G401 (cell line): ENCODE measurements around the gene AVL9. TPM values are rescaled to one million over a fixed set of nuclear protein-coding genes. Genes with fewer than 3 reads are reported as not detected.

Source experiments
- DNase-seq: peaks from one replicate; pipeline ENCODE4 v3.0.0-alpha.2; 2015; ENCODE audit warnings: low spot score
- in situ Hi-C: cut with HindIII; loops from 2 replicates; pipeline ENCODE4 v1.10.0; 2016; ENCODE audit warnings: low sequenced_read_pairs, mixed read lengths
- total RNA-seq: library from RNA; depleted of rRNA; stranded (reverse); fragments of >200 nt; shearing (Covaris generic); gene quantifications from 2 replicates; pipeline ENCODE4 v1.2.3, GENCODE V29; 2014

The AVL9 gene
- total RNA-seq, 1 experiment from 2014 or later: 41.9 TPM

DNA sequence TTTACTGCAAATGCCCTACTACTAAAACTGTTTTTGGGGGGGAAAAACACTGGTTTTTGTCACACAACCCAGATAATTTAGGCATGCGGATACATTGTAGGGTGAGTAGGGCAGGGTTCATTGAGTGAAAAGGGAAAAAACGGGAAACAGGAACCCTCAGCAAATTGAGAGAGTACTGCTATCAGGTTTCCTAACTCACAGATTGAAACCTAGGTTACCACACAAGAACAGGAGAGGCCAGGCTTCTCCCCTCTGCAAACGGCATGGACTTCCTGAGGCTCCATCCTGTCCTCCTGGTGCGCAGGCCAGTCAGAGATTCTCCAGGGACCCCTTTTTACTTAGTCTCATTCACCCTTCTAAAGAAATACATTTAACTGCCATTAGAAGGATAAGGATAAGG, 30.6 kb downstream of the AVL9 start:
- in situ Hi-C loops: no loop called here
- DNase-seq: no peak

DNA sequence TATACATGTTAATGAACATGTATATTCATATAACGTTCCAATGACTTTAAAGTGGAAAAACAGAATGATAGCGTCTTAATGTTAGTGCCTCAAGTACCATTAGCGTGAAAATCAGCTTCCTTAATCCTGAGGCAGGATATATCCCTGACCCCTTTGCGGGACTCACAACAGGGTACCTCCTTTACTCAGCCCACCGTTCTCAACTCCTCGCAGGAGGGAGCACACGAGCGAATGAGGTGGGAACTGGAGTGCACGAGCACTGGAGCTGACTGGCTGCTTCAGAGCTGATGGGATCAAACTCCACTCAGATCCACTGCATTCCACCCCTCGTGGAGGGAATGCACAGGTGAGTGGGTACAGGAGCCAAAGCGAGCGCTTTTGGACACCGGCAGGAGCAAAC, 36.1 kb downstream of the AVL9 start:
- DNase-seq: no peak
- in situ Hi-C loops: no loop called here

DNA sequence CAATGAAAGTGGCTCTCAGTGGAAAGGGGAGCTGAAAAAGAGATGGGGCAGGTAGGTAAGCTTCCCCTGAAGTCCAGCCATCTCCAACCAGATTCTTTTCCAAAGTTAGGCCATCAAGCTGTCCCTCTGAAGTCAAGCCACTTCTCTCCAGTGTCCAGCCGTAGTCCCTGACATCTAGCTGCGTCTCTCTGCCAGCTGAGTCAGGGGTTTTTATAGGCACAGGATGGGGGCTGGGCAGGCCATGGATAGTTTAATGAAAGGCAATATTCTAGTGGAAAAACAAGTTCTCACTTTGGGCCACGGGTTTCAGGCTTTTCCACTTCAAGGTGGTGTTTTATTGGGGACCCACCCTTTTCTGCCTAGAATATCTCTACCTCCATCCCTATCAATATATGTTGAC, 36.8 kb downstream of the AVL9 start:
- in situ Hi-C loops: no loop called here
- no peak for DNase-seq

DNA sequence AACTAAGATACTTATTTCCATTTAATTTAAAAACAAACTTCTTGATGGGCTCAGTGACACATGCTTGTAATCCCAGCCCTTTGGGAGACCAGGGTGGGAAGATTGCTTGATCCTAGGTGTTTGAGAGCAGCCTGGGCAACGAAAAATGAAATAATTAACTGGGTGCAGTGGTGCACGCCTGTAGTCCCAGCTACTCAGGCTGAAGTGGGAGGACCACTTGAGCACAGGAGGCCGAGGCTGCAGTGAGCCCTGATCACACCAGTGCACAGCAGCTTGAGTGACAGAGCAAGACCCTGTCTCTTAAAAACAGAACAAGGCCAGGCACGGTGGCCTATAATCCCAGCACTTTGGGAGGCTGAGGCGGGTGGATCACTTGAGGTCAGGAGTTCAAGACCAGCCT, 37.4 kb downstream of the AVL9 start:
- in situ Hi-C loops: no loop called here
- no peak for DNase-seq

DNA sequence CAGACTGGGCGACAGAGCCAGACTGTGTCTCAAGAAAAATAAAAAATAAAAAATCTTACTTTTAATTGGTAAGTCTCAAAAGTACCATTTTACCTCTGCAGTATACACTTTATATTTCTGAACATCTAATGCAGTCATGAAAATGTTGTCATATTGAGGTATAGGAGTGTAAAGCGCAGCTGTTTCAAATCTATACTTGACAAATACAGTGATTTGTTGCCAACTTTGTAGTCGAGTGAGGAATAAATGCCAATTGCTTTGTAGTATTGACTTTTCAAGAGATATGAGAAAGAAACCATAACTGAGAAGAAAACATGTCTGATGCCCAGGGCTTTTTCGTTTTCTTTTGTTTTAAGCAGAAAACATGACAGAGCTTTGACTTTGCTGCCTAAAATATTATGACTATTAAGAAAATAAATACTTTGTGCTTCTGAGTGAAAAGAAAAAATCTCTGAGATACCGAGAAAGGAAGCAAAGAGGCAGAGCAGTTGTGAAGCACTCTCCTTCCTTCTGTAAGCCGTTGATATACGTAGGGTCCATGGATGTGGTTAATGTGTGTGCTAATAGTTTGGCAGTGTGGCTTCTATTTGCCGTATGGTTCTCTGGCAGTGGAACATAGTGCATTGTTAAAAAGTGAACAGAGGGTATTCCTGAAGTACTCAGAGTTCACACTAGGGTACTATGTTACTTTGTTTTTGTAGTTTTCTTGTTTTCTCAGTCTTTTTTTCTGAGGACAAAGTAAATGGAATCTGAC, 38.2 kb downstream of the AVL9 start:
- in situ Hi-C loops: no loop called here
- DNase-seq: no peak

DNA sequence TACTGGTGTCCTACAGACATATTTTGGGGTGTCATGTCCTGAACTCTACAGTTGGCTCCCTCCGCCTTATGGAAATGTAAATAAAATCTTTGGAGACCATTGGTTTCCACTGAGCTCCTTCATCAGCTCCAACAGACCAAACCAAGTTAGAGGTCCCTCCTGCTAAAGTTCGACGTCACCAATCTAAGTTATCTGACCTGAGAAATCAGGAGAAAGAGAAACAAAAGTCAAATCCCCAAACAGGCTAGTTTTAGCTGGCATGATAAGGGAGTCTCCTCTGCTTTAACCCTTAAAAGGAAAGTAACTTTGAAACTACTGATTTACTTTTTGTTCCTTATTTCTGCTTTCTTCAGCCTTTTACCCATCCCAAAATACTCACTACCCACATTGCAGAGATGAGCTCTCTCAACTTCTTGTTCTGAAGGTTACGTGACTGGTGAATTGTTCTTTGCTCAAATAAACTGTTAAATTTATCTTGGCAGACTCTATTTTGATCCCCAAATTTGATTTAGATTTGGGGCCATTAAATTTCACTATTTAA, 39.9 kb downstream of the AVL9 start:
- in situ Hi-C loops: no loop called here
- DNase-seq: no peak

DNA sequence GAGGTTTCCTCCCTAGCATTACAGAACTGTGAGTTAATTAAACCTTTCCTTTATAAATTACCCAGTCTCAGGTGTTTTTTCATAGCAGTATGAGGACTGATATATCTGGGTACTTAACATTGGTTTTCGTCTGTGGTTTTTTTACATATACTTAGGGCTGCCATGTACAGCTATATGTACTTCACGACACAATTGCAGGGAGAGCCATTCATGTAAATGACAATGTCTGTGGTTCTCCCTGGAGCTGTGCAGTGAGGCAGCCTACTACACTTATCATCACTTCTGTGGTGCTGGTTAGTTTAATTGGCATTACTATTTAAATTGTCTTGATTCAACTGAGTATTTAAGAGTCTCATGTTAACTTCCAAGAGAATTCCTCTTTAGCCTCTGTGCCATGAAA, 40.7 kb downstream of the AVL9 start:
- in situ Hi-C loops: no loop called here
- DNase-seq: no peak

DNA sequence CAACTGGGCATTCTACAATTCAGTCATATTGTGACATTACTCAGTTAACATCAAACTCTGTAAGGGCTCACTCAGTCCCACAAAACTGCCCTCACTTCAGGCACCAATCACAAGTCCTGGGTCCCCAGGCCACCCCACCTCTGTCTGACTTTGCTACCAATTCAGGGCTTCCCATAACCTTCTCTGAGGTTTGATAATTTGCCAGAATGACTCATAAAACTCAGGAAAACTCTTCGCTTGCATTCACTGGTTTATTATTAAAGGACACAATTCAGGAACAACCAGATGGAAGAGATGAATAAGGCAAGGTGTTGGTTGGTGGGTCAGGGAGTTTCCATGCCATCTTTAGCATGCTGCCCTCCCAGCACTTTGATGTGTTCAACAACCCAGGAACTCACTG, 41.3 kb downstream of the AVL9 start:
- in situ Hi-C loops: no loop called here
- no peak for DNase-seq

DNA sequence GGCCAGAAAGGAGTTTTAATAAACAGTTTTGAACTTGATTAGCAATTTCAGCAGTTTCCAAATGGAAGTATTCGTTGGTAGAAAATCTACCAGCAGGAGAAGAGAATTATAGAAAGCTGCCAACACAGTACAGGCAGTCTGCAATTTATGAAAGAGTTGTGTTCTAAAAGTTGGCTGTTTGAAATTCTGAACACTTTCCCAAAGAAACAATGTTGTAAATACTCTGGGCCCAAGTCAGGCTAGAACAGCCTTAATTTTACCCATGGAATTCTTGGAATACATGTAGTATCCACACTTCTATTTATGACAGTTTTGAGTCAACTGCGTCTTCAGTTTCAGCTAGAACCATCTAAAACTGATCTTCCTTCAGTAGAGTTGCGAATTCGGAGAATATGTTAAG, 42.5 kb downstream of the AVL9 start:
- in situ Hi-C loops: no loop called here

DNA sequence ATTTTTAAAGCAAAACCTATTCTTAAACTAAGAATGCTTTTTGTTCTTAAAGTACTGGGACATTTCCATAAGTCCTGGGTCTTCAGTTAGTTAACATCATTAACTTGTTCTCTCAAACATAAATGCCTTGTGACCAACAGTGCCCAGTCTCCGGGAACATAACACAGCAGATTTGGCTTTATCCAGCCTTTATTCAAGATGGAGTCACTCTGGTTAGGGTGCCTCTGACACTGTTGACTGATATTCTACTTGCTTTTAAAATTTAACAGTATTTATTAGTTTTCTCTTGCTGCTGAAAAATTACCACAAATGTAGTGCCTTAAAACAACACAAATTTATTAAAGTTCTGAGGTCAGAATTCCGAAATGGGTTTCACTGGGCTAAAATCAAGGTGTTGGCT, 44.1 kb downstream of the AVL9 start:
- DNase-seq: no peak
- in situ Hi-C loops: no loop called here

More for the DNA sequence above, 42.5 kb downstream of the AVL9 start:
- DNase-seq: no peak

DNA sequence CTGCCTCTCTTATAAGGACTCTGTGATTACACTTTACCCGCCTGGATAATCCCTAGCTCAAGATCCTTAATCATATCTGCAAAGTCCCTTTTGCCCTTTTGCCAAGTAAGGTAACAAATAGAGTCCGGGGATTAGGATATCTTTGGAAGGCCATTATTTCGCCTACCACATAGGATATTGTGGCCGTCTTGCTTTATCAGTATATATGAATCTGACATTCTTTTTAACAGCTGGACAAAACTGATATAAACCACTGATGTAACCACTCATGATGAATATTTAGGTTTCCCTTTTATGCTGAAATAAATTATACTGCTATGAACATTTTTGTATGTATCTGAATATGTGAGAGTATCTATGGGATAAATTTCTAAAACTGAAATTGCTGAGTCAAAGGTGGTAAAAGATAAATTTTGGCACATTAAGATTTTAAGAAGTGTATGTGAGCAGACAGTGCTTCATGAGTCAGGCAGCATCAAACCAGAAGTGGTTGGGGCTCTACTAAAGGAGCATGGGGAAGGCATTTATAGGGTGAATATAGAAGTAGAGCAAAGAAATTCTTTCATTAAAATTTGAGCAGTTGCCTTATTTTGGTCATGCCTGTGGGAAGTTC, 44.7 kb downstream of the AVL9 start:
- in situ Hi-C loops: no loop called here
- no peak for DNase-seq

DNA sequence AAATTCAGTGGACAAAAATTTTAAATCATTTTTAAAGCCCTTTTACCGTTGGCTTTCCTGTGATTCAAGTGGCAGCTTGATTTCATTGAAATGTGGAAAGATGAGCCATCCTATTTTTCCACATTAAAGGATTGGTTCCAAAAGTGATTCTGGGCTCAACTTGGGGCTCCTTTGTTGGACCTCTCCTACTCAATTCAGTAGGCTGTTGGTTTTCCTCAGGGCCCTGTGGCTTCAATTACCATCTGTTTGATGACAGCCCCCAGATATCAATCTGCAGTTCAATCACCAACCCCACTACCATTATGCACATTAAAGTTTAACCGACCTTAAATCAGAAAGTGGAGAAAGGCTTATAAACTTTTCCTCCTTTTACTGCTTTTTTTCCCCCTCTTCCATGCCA, 47.3 kb downstream of the AVL9 start:
- no peak for DNase-seq
- in situ Hi-C loops: no loop called here

DNA sequence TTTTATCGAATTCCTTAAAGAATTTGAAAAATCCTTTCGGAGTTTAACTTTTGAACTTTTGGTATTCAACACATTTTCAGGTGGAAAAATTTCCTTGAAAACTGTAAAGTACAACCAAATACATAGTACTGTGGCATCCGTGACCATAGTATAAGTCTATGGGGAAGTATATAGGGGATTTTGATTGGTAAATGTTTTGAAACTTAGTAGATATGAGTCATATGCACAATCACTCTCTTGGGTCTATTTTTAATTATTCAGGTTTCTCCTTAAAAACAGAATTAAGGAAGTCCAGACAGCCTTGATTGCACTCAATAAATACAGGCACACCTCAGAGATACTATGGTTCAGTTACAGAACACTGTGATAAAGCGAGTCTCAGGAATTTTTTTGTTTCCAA, 64.2 kb downstream of the AVL9 start:
- DNase-seq: no peak
- in situ Hi-C loops: no loop called here

DNA sequence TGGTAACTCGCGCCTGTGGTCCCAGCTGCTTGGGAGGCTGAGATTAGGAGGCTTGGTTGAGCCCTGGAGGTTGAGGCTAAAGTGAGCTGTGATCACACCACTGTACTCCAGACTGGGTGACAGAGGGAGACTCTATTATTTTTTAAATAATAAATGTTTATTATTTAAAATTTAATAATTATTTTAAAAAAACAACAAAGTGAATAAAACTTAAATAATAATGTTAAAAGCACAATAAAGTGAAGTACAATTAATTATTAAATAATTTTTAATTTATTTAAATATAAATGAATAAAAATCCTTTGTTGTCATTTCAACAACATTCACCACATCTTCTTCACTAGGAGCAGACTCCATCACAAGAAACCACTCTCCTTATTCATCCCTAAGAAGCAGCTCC, 64.8 kb downstream of the AVL9 start:
- no peak for DNase-seq
- in situ Hi-C loops: no loop called here

DNA sequence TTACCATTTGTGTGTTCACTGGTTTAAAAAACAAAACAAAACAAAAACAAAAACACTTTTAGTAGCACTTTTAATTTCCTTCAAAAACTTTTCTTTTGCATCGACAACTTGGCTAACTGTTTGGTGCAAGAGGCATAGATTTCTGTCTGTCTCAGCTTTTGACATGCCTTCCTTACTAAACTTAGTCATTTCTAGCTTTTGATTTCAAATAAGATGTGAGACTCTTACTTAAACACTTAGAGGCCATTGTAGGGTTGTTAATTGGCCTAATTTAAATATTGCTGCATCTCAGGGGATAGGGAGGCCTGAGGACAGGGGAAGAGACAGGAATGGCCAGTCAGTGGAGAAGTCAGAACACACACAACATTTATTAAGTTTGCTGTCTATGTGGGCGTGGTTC, 66.3 kb downstream of the AVL9 start:
- DNase-seq: no peak
- in situ Hi-C loops: no loop called here

DNA sequence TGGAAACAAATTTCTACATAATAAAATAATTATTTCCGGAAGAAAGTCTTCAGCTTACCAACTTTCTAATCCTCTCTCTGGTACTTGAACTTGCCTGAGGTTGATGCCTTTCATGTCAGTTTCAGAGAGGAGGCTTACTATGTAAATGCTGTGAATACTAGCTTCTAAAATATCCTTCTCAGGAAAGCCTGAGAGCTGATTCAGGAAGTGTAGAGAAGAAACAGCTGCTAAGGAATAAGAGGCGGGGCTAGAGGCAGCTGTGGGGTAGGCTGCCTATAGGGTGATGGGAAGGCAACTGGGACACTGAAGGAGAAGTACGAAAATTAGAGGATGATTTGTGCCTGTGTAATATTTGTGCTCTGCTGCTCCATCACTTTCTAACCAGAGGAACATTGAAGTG, 69.3 kb downstream of the AVL9 start:
- DNase-seq: no peak
- in situ Hi-C loops: no loop called here

DNA sequence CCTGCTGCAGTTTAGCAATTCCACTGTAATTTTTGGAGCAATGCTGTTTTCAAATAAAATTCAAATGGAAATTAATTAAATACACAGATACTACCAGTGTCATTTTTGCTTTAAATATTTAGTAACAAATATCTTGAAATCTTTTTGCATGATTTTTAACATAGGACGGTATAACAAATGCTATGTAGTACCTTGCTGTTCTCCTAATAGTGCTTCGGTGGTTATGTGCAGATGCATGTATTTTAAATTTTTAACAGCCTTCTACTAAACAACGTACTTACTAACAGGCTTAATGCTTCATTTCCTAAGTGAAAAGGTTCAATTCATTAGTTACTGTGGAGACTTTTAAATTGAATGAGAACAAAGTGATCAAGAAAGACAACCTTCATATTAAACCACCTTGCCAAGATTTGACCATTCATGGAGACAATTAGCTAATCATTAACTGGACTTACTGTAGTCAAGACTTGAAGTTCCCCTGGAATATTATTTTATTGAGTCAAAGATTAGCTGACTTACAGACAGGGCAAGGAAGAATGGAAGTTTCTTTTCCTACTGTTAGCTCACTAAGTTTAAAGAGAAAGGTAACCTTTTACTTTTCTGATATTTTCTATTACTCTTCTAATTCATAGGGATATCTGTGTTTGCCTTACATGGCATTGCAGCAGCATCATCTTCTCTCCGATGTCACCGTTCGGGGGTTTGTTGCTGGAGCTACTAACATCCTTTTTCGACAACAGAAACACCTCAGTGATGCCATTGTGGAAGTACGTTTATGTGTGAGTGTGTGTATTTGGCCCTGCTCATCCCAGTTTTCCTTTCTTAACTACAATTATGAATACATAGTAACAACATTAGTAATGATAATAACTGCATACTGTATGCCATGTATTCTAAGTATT, 74.3 kb downstream of the AVL9 start:
- no peak for DNase-seq
- in situ Hi-C loops: no loop called here

DNA sequence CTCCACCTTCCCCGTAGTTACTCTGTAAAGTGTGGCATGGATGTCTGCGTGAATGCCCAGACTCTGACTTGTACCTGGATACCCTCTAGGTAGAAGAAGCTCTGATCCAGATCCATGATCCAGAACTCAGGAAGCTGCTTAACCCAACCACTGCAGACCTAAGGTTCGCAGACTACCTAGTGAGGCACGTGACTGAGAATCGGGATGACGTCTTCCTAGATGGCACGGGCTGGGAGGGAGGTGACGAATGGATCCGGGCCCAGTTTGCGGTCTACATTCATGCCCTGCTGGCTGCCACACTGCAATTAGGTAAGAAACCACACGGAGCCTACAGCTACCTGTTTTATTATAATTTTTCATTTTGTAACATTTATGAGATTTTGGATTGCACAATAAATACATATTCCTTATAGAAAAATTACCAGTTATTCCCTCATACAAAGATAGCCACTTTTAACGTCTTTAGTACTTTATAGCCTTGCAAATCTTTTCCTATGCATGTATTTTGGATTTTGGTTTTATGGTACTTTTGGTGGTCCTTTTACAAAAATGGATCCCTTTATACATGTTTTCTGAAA, 77.9 kb downstream of the AVL9 start:
- in situ Hi-C loops: no loop called here
- DNase-seq: no peak

DNA sequence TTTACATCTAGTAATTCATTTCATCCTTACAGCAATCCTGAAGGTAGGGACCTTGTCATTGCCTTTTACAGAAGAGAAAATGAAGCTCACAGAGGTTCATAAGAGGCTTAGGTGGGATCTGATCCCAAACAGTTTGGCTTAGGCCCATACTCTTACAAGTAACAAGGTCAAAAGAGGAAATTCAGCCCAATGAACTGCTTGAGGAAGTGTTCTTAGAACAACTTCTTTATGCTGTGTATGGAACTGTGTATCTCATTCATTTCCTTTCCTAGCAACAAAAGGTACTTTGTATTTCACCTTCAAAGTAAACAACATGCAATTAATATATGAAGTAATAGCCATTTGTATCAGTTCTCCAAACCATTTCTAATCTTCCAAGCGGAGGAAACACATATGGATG, 79.3 kb downstream of the AVL9 start:
- no peak for DNase-seq

DNA sequence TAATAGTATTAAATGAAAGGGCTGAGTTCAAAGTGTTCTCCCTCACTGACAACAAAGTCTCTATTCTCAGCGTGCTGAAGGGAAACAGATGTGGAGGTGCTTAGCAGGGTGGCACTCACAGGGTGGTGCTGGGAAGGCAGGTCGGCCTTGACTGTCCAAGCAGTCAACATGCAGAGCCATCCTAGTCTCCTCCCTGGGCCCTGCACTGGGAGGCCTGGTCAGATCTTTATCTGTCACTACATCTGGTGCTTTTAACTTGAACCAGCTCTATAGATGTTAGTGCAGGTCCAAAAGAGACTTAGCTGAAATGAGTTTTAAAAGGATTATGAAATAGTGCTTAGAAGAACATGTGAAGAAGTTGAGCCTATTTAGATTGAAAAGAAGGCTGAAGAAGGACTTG, 82.1 kb downstream of the AVL9 start:
- in situ Hi-C loops: no loop called here
- no peak for DNase-seq

More for the DNA sequence above, 79.3 kb downstream of the AVL9 start:
- in situ Hi-C loops: no loop called here
